ENCODE results near the gene CPSF4L. TPM values are rescaled to one million over a fixed set of nuclear protein-coding genes. Genes with fewer than 3 reads are reported as not detected.

Gene CPSF4L
- total RNA-seq, 1 experiment from 2014 or later: not detected

DNA sequence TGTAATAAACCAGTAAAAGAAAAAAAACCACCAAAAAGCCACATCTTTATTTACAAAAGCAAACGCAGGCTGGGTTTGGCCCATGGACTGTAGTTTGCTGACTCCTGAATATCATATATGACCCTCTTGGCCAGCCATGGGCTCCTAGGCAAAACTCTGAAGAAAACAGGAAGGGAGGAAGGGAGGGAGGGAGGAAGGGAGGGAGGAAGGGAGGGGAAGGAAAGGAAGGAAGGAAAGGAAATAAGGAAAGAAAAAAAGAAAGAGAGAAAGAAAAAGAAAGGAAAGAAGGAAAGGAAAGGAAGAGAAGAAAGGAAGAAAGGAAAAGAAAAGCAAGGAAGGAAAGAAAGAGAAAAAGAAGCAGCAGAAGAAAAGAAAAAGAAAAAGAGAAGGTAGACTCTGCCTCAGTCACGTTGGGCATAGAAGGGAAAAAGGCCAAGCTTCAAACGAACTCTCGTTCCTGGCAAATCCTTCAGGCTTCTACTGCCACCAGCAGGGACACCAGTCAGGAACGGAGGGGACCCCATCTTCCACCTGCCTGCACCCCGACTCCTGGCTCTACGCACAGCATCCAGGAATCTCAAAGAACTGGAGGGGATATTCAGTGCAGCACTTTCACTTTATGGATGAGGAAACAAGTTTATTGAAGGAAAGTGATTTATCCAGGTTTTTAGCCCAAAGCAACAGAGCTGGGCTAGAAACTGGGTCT is 28.0 kb upstream of the CPSF4L start:
- DNase-seq (ENCODE audit: low read depth): no peak

DNA sequence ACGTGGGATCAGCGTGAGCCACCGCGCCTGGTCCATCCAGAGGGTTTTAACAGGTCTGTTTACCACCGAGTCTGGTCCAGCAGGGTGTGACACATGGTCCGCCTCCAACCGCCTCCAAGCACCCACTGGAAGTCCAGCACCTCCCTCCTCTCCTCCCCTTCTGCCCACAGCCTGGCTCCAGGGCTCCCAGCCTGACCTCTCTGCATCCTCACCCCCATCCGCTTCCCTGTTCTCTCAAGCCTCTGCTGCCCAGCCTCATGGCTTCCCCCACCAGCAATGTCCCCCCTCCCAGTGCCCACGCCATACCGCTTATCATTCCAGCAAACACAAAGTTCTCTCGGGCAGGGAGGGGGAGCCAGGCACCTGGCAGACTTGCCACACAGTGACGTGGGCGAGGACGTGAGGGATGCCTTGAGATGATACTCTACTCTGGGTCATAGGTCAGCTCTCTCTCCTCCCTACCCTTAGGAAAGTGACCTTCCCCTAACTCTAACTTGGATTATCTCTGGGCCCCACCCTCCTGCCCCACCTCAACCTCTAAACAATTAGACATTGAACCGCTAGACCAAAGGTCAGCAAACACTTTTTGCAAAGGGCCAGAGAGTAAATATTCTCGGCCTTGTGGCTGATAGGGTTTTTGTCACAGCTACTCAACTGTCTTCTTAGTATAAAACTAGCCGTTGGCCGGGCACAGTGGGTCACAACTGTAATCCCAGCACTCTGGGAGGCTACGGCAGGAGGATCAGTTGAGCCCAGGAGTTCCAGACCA is 27.0 kb upstream of the CPSF4L start:
- DNase-seq (ENCODE audit: low read depth): peak; percentile 25

DNA sequence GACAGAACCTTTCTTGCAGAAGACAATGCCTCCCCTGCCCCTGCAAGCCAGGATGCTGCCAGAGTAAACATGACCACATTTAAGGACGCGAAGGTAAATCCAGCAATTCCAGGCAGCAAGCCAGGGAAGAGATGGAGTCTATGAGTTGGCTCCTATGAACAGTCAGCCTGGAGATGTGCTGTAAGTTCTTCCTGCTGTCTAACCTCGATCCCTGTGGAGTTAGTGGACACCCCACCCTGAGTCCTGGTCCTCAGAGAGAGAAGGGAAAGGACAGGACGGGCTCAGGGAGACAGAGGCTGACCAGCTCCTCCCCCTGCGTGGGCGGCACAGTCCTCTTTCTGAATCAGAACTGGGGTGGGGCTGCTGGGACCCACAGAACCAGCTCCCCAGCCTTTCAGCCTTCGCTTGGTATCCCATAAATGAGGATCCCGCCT is 25.2 kb upstream of the CPSF4L start:
- no peak for DNase-seq (ENCODE audit: low read depth)

- DNase-seq (ENCODE audit: low read depth): no peak
Observed at GRCh38 chr17:73285916-73286862, 24.5 kb upstream of the CPSF4L start.

DNA sequence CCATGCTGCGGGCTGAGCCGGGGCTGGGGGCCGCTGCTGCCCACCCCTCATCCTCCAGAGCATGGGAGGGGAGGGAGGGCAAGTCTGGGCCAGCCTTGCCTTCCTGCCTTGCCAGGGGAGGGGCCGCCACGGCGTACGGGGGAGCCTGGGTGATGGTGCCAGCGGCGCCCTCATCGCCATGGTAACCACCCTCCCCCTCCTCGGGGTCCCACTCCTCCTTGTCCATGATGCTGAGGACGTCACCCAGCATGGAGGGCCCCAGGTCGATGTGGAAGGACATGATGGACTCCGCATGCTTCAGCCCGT is 23.9 kb upstream of the CPSF4L start:
- DNase-seq (ENCODE audit: low read depth): no peak

DNA sequence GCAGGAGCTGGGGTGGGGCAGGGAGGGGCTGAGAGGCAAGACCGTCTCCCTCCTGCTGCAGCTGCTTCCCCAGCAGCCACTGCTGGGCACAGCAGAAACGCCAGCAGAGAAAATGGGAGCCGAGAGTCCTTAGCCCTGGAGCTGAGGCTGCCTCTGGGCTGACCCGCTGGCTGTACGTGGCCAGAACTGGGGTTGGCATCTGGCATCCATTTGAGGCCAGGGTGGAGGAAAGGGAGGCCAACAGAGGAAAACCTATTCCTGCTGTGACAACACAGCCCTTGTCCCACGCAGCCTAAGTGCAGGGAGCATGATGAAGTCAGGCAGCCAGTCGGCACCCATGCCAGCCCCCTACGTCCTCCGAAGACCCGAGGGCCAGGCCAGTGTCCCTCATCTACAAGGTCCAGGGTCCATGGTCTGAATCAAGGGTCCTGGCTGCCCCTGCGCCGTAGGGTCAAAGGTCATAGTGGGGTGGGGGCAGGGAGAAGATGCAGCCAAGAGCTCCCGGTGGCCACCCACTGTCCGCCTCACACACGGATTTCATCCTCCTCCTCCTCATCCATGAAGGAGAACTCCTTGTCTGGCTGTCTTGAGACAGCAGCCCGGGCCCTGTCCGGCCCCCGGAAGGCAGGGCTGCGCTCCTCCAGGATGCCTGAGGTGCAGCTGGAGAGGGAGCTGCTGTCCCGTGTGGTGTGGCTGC is 23.4 kb upstream of the CPSF4L start:
- DNase-seq (ENCODE audit: low read depth): no peak

DNA sequence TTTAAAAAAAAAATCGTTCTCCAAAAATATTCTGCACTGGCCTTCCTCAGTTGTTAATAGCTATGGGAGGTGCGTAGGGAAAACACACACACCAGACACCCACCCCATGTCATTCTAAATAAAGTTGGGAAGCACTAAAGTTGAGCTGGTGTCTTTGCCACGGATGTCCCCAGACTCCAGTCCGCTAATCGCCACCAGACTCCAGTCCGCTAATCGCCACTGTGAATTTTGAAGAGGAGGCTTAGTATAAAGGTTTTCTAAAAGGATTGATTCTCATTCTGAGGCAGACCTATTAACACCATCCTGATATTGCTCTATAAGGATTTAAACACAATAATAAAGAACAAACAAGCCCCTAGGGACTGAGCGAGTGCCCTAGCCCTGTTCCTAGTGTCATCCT is 22.7 kb upstream of the CPSF4L start:
- DNase-seq (ENCODE audit: low read depth): no peak

DNA sequence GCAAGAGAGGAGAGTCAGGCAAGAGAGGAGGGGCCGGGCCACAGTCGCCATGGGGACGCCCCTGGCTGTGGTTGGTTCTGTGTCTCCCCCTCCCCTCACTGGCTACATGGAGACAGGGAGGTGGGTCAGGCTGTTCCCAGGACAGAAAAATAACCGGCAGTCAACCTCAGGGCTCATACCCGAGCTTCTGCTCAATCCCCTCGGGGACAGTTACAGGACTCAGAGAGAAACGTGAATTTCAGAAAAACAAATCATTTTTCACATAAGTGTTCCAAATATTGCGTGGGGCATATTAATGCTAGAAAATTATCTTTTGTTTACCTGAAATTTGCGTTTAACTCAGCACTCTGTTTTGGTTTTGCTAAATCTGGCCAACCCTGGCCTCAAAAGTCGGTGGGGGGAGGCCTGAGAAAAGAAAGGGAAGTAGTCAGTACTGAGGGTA is 22.2 kb upstream of the CPSF4L start:
- DNase-seq (ENCODE audit: low read depth): no peak

DNA sequence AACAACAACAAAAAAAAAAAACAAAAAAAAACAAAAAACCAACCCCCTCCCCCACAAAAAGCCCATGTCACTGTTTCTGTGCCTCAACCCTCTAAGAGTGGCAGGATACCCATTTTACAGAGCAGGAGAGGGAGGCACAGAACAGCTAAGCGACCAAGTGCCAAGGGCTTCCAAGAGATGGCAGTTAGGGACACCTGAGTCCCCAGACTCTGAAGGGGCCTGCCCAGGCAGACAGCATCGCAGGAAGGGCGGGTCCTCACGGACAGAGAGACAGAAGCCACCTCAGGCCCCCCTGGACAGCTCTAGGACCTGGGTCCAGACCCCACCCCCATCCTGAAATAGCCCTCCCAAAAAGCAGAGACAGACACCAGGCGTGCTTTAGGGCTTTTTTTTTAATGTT is 21.6 kb upstream of the CPSF4L start:
- no peak for DNase-seq (ENCODE audit: low read depth)

GRCh38 chr17:73282629-73283028 is 20.9 kb upstream of the CPSF4L start:
- no peak for DNase-seq (ENCODE audit: low read depth)

GRCh38 chr17:73281928-73282327 is 20.2 kb upstream of the CPSF4L start:
- no peak for DNase-seq (ENCODE audit: low read depth)

- no peak for DNase-seq (ENCODE audit: low read depth)
Observed at GRCh38 chr17:73280191-73280590, 18.5 kb upstream of the CPSF4L start.

- DNase-seq (ENCODE audit: low read depth): no peak
Observed at GRCh38 chr17:73279704-73280103, 18.0 kb upstream of the CPSF4L start.

GRCh38 chr17:73278465-73279453 is 17.1 kb upstream of the CPSF4L start:
- peak; percentile 24 for DNase-seq (ENCODE audit: low read depth)

DNA sequence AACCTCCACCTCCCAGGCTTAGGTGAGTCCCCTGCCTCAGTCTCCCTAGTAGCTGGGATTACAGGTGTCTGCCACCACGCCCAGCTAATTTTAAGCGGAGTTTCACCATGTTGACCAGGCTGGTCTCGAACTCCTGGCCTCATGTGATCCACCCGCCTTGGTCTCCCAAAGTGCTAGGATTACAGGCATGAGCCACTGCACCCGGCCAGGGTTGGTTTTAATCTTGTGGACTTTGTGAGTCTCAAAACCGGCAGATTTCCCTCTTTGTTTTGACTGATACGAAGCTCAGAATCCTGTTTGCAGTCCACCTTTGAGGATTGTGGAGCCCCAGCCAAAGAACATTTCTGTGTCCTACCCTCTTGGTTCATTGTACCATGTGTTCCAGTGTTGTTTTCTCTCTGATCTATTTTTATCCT is 16.4 kb upstream of the CPSF4L start:
- no peak for DNase-seq (ENCODE audit: low read depth)

- DNase-seq (ENCODE audit: low read depth): no peak
Observed at GRCh38 chr17:73274490-73274889, 12.8 kb upstream of the CPSF4L start.

- no peak for DNase-seq (ENCODE audit: low read depth)
Observed at GRCh38 chr17:73272906-73273218, 11.2 kb upstream of the CPSF4L start.

DNA sequence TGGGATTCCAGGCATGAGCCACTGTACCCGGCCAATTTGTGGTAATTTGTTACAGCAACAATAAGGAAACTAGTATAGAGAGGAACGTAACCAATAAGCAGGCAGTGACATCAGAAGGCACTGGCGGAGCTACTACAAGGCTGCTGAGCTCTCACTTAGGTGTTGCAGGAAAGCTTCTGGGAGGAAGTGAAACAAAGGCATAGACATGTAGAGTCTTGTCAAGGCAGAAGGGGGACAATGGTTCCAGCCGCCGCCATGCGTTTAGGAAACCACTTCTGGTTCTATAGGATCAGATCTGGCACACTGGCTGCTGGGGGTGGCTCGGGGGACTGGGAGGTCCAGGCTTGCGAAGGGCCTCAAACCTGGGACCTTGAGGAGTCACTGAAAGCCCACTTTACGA is 9.4 kb upstream of the CPSF4L start:
- DNase-seq (ENCODE audit: low read depth): no peak

DNA sequence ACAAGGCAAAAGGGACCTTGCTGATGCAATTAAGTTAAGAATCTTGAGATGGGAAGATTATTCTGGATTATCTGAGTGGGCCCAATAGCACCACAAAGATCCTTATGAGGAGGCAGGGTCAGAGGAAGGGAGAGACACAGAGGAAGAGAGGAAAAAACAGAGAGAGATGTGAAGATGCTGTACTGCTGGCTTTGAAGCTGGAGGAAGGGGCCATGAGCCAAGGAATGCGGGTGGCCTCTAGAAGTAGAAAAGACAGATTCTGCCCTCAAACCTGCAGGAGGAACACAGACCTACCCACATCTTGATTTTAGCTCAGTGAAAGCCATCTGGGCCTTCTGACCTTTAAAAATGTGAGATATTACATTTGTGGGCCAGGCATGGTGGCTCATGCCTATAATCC is 8.1 kb upstream of the CPSF4L start:
- no peak for DNase-seq (ENCODE audit: low read depth)

GRCh38 chr17:73269329-73269615 is 7.6 kb upstream of the CPSF4L start:
- no peak for DNase-seq (ENCODE audit: low read depth)

Data from M059J (cell line).